ENCODE measurements around the gene B3GAT2. TPM values are rescaled to one million over a fixed set of nuclear protein-coding genes. Genes with fewer than 3 reads are reported as not detected.

The B3GAT2 gene
- total and polyA plus RNA-seq, 4 donors: 0.06 to 0.65 (median 0.07) TPM

DNA sequence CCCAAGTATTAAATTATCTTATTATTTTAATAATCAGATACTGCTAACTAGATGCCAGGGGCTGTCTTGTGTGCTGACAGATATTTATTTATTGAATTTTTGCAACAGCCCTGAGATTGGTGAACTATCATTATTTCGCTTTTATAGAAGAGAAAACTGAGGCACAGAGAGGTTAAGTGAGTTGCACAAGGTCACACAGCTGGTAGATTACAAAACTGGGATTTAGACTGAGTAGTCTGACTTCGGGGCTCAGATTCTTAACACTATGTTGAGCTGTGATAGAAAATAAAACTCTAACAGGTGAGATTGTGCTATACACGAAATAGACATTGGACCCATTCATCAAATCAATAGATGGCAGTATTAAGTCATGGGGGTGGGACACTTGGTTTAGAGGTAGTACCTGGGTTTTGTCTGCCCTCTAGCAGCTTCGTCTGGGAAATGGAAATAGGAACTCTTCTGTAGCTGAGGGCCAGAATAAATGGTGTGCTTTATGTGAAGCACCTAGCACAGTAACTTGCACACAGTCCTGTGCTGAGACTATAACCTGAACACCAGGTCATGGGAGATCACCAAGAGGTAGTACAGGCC lies 113.4 kb downstream of the B3GAT2 start:
- 92 to 97% methylated on average over 4 of the region's 4 CpGs for WGBS, 2 donors
- Histone ChIP-seq H3K4me1 (ENCODE audit: control insufficient read depth in 5 of 5, insufficient read depth in 5 of 5, low read length in 5 of 5) (peaks cover 0 to 7% (median 0%) of the 10 kb centered on the region in 5 donors), H3K27me3 (ENCODE audit: control insufficient read depth in 3 of 3, insufficient read depth in 3 of 3, low read length in 2 of 3) (no peaks in the 10 kb centered on the region), H3K36me3 (ENCODE audit: control insufficient read depth in 4 of 4, insufficient read depth in 4 of 4, low read length in 4 of 4) (peaks cover 0 to 2% (median 0%) of the 10 kb centered on the region in 4 donors), H3K27ac (ENCODE audit: low read depth in 1 of 2, low read length in 1 of 2) (no peak overlapping the region), H3K9me3 (ENCODE audit: control insufficient read depth in 4 of 4, insufficient read depth in 3 of 4, low read length in 3 of 4) (no peaks in the 10 kb centered on the region), H3K9ac (ENCODE audit: insufficient read depth in 1 of 2, low read length in 2 of 2) (no peak overlapping the region), H3K4me3 (no peak overlapping the region)
- DNase-seq (no peak), ATAC-seq (ENCODE audit: insufficient read depth, low FRiP score) (no peak)
- TF ChIP-seq, protein P1, sequence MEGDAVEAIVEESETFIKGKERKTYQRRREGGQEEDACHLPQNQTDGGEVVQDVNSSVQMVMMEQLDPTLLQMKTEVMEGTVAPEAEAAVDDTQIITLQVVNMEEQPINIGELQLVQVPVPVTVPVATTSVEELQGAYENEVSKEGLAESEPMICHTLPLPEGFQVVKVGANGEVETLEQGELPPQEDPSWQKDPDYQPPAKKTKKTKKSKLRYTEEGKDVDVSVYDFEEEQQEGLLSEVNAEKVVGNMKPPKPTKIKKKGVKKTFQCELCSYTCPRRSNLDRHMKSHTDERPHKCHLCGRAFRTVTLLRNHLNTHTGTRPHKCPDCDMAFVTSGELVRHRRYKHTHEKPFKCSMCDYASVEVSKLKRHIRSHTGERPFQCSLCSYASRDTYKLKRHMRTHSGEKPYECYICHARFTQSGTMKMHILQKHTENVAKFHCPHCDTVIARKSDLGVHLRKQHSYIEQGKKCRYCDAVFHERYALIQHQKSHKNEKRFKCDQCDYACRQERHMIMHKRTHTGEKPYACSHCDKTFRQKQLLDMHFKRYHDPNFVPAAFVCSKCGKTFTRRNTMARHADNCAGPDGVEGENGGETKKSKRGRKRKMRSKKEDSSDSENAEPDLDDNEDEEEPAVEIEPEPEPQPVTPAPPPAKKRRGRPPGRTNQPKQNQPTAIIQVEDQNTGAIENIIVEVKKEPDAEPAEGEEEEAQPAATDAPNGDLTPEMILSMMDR (IDR thresholded peaks at IDR 0.05; ENCODE audit: control extremely low read depth, extremely low read depth): no peak

DNA sequence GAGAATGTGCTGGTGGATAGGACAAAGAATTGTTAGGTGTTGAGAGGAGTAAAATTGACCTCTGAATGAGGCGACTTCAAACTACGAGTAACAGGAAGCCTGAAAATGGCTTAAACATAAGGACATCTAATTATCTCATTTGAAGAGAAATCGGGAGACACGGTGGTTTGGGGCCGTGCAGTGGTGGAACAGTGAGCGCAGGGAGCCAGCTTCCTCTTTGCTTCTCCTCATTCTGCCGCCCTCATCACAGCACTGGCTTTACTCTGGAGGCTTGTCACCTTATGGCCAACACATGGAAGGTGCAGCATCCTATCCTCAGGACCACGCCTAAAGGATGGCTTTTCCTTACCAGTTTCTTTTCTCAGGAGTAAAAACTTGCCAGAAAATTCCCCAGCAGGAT lies 114.3 kb downstream of the B3GAT2 start:
- Histone ChIP-seq H3K4me3 (no peak overlapping the region), H3K36me3 (ENCODE audit: control insufficient read depth in 4 of 4, insufficient read depth in 4 of 4, low read length in 4 of 4) (peaks cover 0 to 2% (median 0%) of the 10 kb centered on the region in 4 donors), H3K27me3 (ENCODE audit: control insufficient read depth in 3 of 3, insufficient read depth in 3 of 3, low read length in 2 of 3) (no peaks in the 10 kb centered on the region), H3K27ac (ENCODE audit: low read depth in 1 of 2, low read length in 1 of 2) (no peak overlapping the region), H3K9ac (ENCODE audit: insufficient read depth in 1 of 2, low read length in 2 of 2) (no peak overlapping the region), H3K4me1 (ENCODE audit: control insufficient read depth in 5 of 5, insufficient read depth in 5 of 5, low read length in 5 of 5) (peaks cover 0 to 7% (median 0%) of the 10 kb centered on the region in 5 donors), H3K9me3 (ENCODE audit: control insufficient read depth in 4 of 4, insufficient read depth in 3 of 4, low read length in 3 of 4) (no peaks in the 10 kb centered on the region)
- 95 to 97% methylated on average over 8 of the region's 8 CpGs for WGBS, 2 donors
- ATAC-seq (ENCODE audit: insufficient read depth, low FRiP score) (no peak), DNase-seq (no peak)
- TF ChIP-seq, protein P1 (IDR thresholded peaks at IDR 0.05; ENCODE audit: control extremely low read depth, extremely low read depth): no peak

DNA sequence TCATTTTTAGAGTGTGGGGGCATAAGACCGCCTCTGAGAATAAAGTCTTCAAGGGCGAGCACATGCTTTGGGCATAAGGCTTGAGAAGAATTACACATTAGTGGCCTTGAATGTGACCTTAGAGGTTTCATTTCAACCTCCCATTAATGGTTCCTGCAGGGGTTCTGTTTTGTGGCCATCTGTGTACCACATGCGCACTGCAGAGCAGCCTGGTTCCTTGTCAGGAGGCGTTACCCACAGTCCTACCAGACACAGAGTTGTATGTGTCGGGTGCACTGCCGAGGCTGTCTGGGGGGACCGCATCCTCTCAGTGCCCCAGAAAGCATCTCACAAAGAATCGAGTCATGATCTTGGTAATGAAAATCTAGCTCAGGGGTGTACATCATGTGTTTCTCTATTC lies 115.7 kb downstream of the B3GAT2 start:
- Histone ChIP-seq H3K4me1 (ENCODE audit: control insufficient read depth in 5 of 5, insufficient read depth in 5 of 5, low read length in 5 of 5) (peaks cover 0 to 7% (median 0%) of the 10 kb centered on the region in 5 donors), H3K27me3 (ENCODE audit: control insufficient read depth in 3 of 3, insufficient read depth in 3 of 3, low read length in 2 of 3) (no peaks in the 10 kb centered on the region), H3K9ac (ENCODE audit: insufficient read depth in 1 of 2, low read length in 2 of 2) (no peak overlapping the region), H3K9me3 (ENCODE audit: control insufficient read depth in 4 of 4, insufficient read depth in 3 of 4, low read length in 3 of 4) (no peaks in the 10 kb centered on the region), H3K36me3 (ENCODE audit: control insufficient read depth in 4 of 4, insufficient read depth in 4 of 4, low read length in 4 of 4) (peaks cover 0 to 2% (median 0%) of the 10 kb centered on the region in 4 donors), H3K27ac (ENCODE audit: low read depth in 1 of 2, low read length in 1 of 2) (no peak overlapping the region), H3K4me3 (no peak overlapping the region)
- TF ChIP-seq, protein P1 (IDR thresholded peaks at IDR 0.05; ENCODE audit: control extremely low read depth, extremely low read depth): no peak
- 97 to 98% methylated on average over 8 of the region's 8 CpGs for WGBS, 2 donors
- no peak for ATAC-seq (ENCODE audit: insufficient read depth, low FRiP score)
- no peak for DNase-seq

All from lung (tissue), 12 donors.